ENCODE data around the gene SMARCA2.

Gene SMARCA2

GRCh38 chr9:2120926-2121689 lies 106.0 kb downstream of the SMARCA2 start:
- TF ChIP-seq CTCF (conservative IDR thresholded peaks at IDR 0.05; ENCODE audit: low read depth, low read length): peak; percentile 56
- peak; percentile 79 for DNase-seq (ENCODE audit: low read depth)
- no peak overlapping the region for H3K4me3 ChIP-seq (ENCODE audit: low read depth, low read length)

- TF ChIP-seq CTCF (conservative IDR thresholded peaks at IDR 0.05; ENCODE audit: low read depth, low read length): no peak
- no peak overlapping the region for H3K4me3 ChIP-seq (ENCODE audit: low read depth, low read length)
- no peak for DNase-seq (ENCODE audit: low read depth)
Observed at GRCh38 chr9:2122299-2122698, 107.2 kb downstream of the SMARCA2 start.

GRCh38 chr9:2125906-2126305 lies 110.8 kb downstream of the SMARCA2 start:
- DNase-seq (ENCODE audit: low read depth): peak; percentile 30
- H3K4me3 ChIP-seq (ENCODE audit: low read depth, low read length): no peak overlapping the region
- TF ChIP-seq CTCF (conservative IDR thresholded peaks at IDR 0.05; ENCODE audit: low read depth, low read length): no peak

GRCh38 chr9:2126331-2126803 lies 111.2 kb downstream of the SMARCA2 start:
- TF ChIP-seq CTCF (conservative IDR thresholded peaks at IDR 0.05; ENCODE audit: low read depth, low read length): no peak
- DNase-seq (ENCODE audit: low read depth): no peak
- H3K4me3 ChIP-seq (ENCODE audit: low read depth, low read length): no peak overlapping the region

GRCh38 chr9:2127486-2127885 lies 112.3 kb downstream of the SMARCA2 start:
- no peak overlapping the region for H3K4me3 ChIP-seq (ENCODE audit: low read depth, low read length)
- no peak for TF ChIP-seq CTCF (conservative IDR thresholded peaks at IDR 0.05; ENCODE audit: low read depth, low read length)
- peak; percentile 48 for DNase-seq (ENCODE audit: low read depth)

- peak; percentile 18 for DNase-seq (ENCODE audit: low read depth)
- no peak for TF ChIP-seq CTCF (conservative IDR thresholded peaks at IDR 0.05; ENCODE audit: low read depth, low read length)
- no peak overlapping the region for H3K4me3 ChIP-seq (ENCODE audit: low read depth, low read length)
Observed at GRCh38 chr9:2128141-2128540, 113.0 kb downstream of the SMARCA2 start.

- DNase-seq (ENCODE audit: low read depth): no peak
- TF ChIP-seq CTCF (conservative IDR thresholded peaks at IDR 0.05; ENCODE audit: low read depth, low read length): no peak
Observed at GRCh38 chr9:2128618-2129017, 113.5 kb downstream of the SMARCA2 start.

More at GRCh38 chr9:2128618-2129017, 113.5 kb downstream of the SMARCA2 start:
- H3K4me3 ChIP-seq (ENCODE audit: low read depth, low read length): no peak overlapping the region
